Measurements from ENCODE around the gene LTBP1.

Gene LTBP1

DNA sequence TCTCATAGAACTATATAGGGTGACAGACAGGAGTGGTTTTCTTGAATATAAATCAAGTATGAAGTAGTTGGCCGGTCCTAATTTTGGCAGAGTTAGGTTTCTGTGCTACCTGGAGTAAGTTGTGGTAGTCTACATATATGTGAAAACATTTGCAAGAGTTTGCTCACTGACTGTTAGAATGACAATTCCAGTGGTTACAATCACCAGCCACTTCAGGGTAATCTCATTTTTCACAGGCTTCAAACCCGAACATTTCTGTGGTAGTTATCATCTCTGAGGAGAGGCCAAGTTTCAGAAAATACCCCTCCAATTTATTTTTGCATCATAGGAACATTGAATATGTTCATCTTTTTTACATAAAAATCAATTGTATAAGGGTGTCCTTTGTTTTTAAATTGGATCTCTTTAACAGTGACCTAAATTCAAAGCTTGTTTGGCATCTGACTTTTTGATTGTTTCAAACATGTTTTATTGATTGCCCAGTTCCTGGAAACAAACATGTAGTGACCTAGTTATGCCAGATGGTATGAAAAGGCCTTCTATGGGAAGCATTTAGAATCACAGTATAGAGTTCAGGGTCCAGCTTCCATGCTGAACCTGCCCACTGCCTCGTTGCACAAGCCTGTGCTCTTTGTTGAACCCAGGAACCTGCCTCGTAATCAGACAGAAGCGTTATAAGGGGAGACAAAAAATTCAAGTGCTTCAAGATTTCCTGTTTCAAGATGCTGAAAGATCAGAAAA is 250.6 kb downstream of the LTBP1 start:
- Histone ChIP-seq H3K4me3 (ENCODE audit: low read length in 2 of 2) (no peak overlapping the region), H3K36me3 (ENCODE audit: control insufficient read depth in 2 of 2, insufficient read depth in 2 of 2, low read length in 2 of 2) (no peaks in the 10 kb centered on the region), H3K27me3 (ENCODE audit: control insufficient read depth in 2 of 2, insufficient read depth in 2 of 2, low read length in 2 of 2) (no peaks in the 10 kb centered on the region), H3K9me3 (ENCODE audit: control insufficient read depth in 2 of 2, low read length in 2 of 2) (no peaks in the 10 kb centered on the region), H3K9ac (ENCODE audit: low read depth in 1 of 2, low read length in 2 of 2) (no peak overlapping the region), H3K27ac (ENCODE audit: low read depth in 2 of 2, low read length in 2 of 2) (no peak overlapping the region), H3K4me1 (ENCODE audit: control insufficient read depth in 2 of 2, insufficient read depth in 2 of 2, low read length in 2 of 2) (no peaks in the 10 kb centered on the region)

GRCh38 chr2:33202641-33203522 is 256.1 kb downstream of the LTBP1 start:
- Histone ChIP-seq H3K9me3 (ENCODE audit: control insufficient read depth in 2 of 2, low read length in 2 of 2) (no peaks in the 10 kb centered on the region), H3K36me3 (ENCODE audit: control insufficient read depth in 2 of 2, insufficient read depth in 2 of 2, low read length in 2 of 2) (no peaks in the 10 kb centered on the region), H3K4me1 (ENCODE audit: control insufficient read depth in 2 of 2, insufficient read depth in 2 of 2, low read length in 2 of 2) (no peaks in the 10 kb centered on the region), H3K4me3 (ENCODE audit: low read length in 2 of 2) (no peak overlapping the region), H3K27me3 (ENCODE audit: control insufficient read depth in 2 of 2, insufficient read depth in 2 of 2, low read length in 2 of 2) (no peaks in the 10 kb centered on the region), H3K9ac (ENCODE audit: low read depth in 1 of 2, low read length in 2 of 2) (no peak overlapping the region), H3K27ac (ENCODE audit: low read depth in 2 of 2, low read length in 2 of 2) (no peak overlapping the region)

- Histone ChIP-seq H3K27ac (ENCODE audit: low read depth in 2 of 2, low read length in 2 of 2) (no peak overlapping the region), H3K36me3 (ENCODE audit: control insufficient read depth in 2 of 2, insufficient read depth in 2 of 2, low read length in 2 of 2) (no peaks in the 10 kb centered on the region), H3K27me3 (ENCODE audit: control insufficient read depth in 2 of 2, insufficient read depth in 2 of 2, low read length in 2 of 2) (no peaks in the 10 kb centered on the region), H3K4me3 (ENCODE audit: low read length in 2 of 2) (no peak overlapping the region), H3K4me1 (ENCODE audit: control insufficient read depth in 2 of 2, insufficient read depth in 2 of 2, low read length in 2 of 2) (no peaks in the 10 kb centered on the region), H3K9ac (ENCODE audit: low read depth in 1 of 2, low read length in 2 of 2) (no peak overlapping the region), H3K9me3 (ENCODE audit: control insufficient read depth in 2 of 2, low read length in 2 of 2) (no peaks in the 10 kb centered on the region)
Measured at GRCh38 chr2:33204945-33205344, 258.2 kb downstream of the LTBP1 start.

DNA sequence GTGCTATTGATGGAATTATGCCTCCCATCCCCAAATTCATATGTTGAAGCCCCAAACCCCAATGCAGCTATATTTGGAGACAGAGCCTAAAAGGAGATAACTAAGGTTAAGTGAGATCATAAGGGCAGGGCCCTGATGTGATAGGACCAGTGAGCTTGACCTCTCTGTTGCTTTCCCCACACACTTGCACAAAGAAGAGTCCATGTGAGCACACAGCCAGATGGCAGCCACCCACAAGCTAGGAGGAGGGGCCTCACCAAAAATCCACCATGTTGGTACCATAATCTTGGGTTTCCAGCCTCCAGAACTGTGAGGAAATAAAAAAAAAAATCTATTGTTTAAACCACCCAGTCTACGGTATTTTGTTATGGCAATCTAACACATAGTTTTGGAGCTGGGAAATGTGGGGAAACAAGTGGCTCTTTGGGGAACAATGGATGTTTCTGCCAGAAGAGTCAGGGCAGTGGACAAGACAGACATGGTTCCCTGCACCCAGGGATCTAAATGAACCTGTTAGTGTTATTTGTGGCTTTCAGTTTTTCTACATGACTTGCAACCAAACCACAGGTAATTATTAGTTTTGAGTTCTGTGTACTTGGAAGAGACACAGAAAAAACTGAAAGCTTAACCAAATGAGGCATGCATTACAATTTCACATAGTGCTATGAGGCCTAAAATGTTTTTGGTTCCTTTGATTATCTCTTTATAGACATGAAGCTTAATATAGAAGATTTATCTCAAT is 259.1 kb downstream of the LTBP1 start:
- Histone ChIP-seq H3K9me3 (ENCODE audit: control insufficient read depth in 2 of 2, low read length in 2 of 2) (no peaks in the 10 kb centered on the region), H3K36me3 (ENCODE audit: control insufficient read depth in 2 of 2, insufficient read depth in 2 of 2, low read length in 2 of 2) (no peaks in the 10 kb centered on the region), H3K4me3 (ENCODE audit: low read length in 2 of 2) (no peak overlapping the region), H3K9ac (ENCODE audit: low read depth in 1 of 2, low read length in 2 of 2) (no peak overlapping the region), H3K27ac (ENCODE audit: low read depth in 2 of 2, low read length in 2 of 2) (no peak overlapping the region), H3K27me3 (ENCODE audit: control insufficient read depth in 2 of 2, insufficient read depth in 2 of 2, low read length in 2 of 2) (no peaks in the 10 kb centered on the region), H3K4me1 (ENCODE audit: control insufficient read depth in 2 of 2, insufficient read depth in 2 of 2, low read length in 2 of 2) (no peaks in the 10 kb centered on the region)

DNA sequence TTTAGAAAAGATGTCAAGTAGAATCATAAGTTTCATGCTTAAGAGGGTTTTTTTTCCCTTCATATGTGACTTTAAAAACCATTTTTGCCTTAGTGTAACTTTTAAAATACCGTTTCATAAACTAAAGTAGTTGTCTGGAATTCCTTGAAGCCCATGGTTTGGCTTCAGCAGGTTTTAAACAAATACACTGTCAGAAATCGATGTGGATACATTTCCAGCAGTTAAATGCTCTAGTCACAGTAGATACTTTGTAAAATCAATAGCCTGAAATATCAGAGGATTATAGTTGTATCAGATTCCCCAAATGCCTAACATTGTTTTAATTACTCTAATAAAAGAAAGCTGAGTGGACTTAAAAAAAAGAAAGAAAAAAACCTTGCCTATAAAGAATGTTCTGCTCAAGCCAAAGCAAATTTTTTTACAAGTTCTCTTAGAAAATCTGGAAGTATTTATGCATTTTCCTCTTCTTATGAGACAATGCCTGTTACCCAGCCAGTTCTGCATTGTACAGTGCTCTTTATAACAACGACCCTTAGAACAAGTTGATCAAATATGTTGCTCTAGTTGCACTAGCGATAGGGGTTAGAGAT is 260.5 kb downstream of the LTBP1 start:
- Histone ChIP-seq H3K36me3 (ENCODE audit: control insufficient read depth in 2 of 2, insufficient read depth in 2 of 2, low read length in 2 of 2) (no peaks in the 10 kb centered on the region), H3K27me3 (ENCODE audit: control insufficient read depth in 2 of 2, insufficient read depth in 2 of 2, low read length in 2 of 2) (no peaks in the 10 kb centered on the region), H3K27ac (ENCODE audit: low read depth in 2 of 2, low read length in 2 of 2) (no peak overlapping the region), H3K9me3 (ENCODE audit: control insufficient read depth in 2 of 2, low read length in 2 of 2) (no peaks in the 10 kb centered on the region), H3K9ac (ENCODE audit: low read depth in 1 of 2, low read length in 2 of 2) (no peak overlapping the region), H3K4me1 (ENCODE audit: control insufficient read depth in 2 of 2, insufficient read depth in 2 of 2, low read length in 2 of 2) (no peaks in the 10 kb centered on the region), H3K4me3 (ENCODE audit: low read length in 2 of 2) (no peak overlapping the region)

GRCh38 chr2:33208400-33208799 is 261.6 kb downstream of the LTBP1 start:
- H3K27ac ChIP-seq (ENCODE audit: low read depth in 2 of 2, low read length in 2 of 2): no peak overlapping the region
- H3K27me3 ChIP-seq (ENCODE audit: control insufficient read depth in 2 of 2, insufficient read depth in 2 of 2, low read length in 2 of 2): no peaks in the 10 kb centered on the region
- no peaks in the 10 kb centered on the region for H3K4me1 ChIP-seq (ENCODE audit: control insufficient read depth in 2 of 2, insufficient read depth in 2 of 2, low read length in 2 of 2)
- H3K9ac ChIP-seq (ENCODE audit: low read depth in 1 of 2, low read length in 2 of 2): no peak overlapping the region
- no peaks in the 10 kb centered on the region for H3K36me3 ChIP-seq (ENCODE audit: control insufficient read depth in 2 of 2, insufficient read depth in 2 of 2, low read length in 2 of 2)
- no peaks in the 10 kb centered on the region for H3K9me3 ChIP-seq (ENCODE audit: control insufficient read depth in 2 of 2, low read length in 2 of 2)
- H3K4me3 ChIP-seq (ENCODE audit: low read length in 2 of 2): no peak overlapping the region

- Histone ChIP-seq H3K36me3 (ENCODE audit: control insufficient read depth in 2 of 2, insufficient read depth in 2 of 2, low read length in 2 of 2) (no peaks in the 10 kb centered on the region), H3K27me3 (ENCODE audit: control insufficient read depth in 2 of 2, insufficient read depth in 2 of 2, low read length in 2 of 2) (no peaks in the 10 kb centered on the region), H3K27ac (ENCODE audit: low read depth in 2 of 2, low read length in 2 of 2) (peak overlapping the region in 1 of 2 donors; percentile 13)
Measured at GRCh38 chr2:33209976-33210375, 263.2 kb downstream of the LTBP1 start.

GRCh38 chr2:33210626-33211025 is 263.9 kb downstream of the LTBP1 start:
- peaks cover 0 to 2% of the 10 kb centered on the region in 2 donors for H3K4me1 ChIP-seq (ENCODE audit: control insufficient read depth in 2 of 2, insufficient read depth in 2 of 2, low read length in 2 of 2)
- peak overlapping the region in 1 of 2 donors; percentile 13 for H3K27ac ChIP-seq (ENCODE audit: low read depth in 2 of 2, low read length in 2 of 2)
- no peaks in the 10 kb centered on the region for H3K9me3 ChIP-seq (ENCODE audit: control insufficient read depth in 2 of 2, low read length in 2 of 2)
- no peak overlapping the region for H3K9ac ChIP-seq (ENCODE audit: low read depth in 1 of 2, low read length in 2 of 2)
- H3K4me3 ChIP-seq (ENCODE audit: low read length in 2 of 2): no peak overlapping the region
- H3K27me3 ChIP-seq (ENCODE audit: control insufficient read depth in 2 of 2, insufficient read depth in 2 of 2, low read length in 2 of 2): no peaks in the 10 kb centered on the region
- no peaks in the 10 kb centered on the region for H3K36me3 ChIP-seq (ENCODE audit: control insufficient read depth in 2 of 2, insufficient read depth in 2 of 2, low read length in 2 of 2)

More at GRCh38 chr2:33209976-33210375, 263.2 kb downstream of the LTBP1 start:
- Histone ChIP-seq H3K4me1 (ENCODE audit: control insufficient read depth in 2 of 2, insufficient read depth in 2 of 2, low read length in 2 of 2) (peaks cover 0 to 2% of the 10 kb centered on the region in 2 donors), H3K4me3 (ENCODE audit: low read length in 2 of 2) (no peak overlapping the region), H3K9me3 (ENCODE audit: control insufficient read depth in 2 of 2, low read length in 2 of 2) (no peaks in the 10 kb centered on the region), H3K9ac (ENCODE audit: low read depth in 1 of 2, low read length in 2 of 2) (no peak overlapping the region)

- H3K27ac ChIP-seq (ENCODE audit: low read depth in 2 of 2, low read length in 2 of 2): no peak overlapping the region
- H3K27me3 ChIP-seq (ENCODE audit: control insufficient read depth in 2 of 2, insufficient read depth in 2 of 2, low read length in 2 of 2): no peaks in the 10 kb centered on the region
- no peak overlapping the region for H3K9ac ChIP-seq (ENCODE audit: low read depth in 1 of 2, low read length in 2 of 2)
- H3K9me3 ChIP-seq (ENCODE audit: control insufficient read depth in 2 of 2, low read length in 2 of 2): no peaks in the 10 kb centered on the region
- H3K4me3 ChIP-seq (ENCODE audit: low read length in 2 of 2): no peak overlapping the region
- H3K36me3 ChIP-seq (ENCODE audit: control insufficient read depth in 2 of 2, insufficient read depth in 2 of 2, low read length in 2 of 2): no peaks in the 10 kb centered on the region
- peaks cover 0 to 2% of the 10 kb centered on the region in 2 donors for H3K4me1 ChIP-seq (ENCODE audit: control insufficient read depth in 2 of 2, insufficient read depth in 2 of 2, low read length in 2 of 2)
Measured at GRCh38 chr2:33212151-33212550, 265.4 kb downstream of the LTBP1 start.
